Adipocyte (in vitro differentiated cells): ENCODE data around the gene WDR54.

ENCODE experiments used
- DNase-seq: peaks from one replicate; pipeline ENCODE4 v3.0.0-alpha.2; 2015; ENCODE audit warnings: low read depth
- H3K27me3 ChIP-seq: replicated peaks from 2 replicates; pipeline ENCODE4 v1.7.0; 2013; ENCODE audit warnings: mild to moderate bottlenecking, low read length, moderate library complexity; ENCODE audit not compliant: control insufficient read depth, insufficient read depth
- H3K36me3 ChIP-seq: 2 replicates; pipeline ENCODE4 v1.7.0; 2013; ENCODE audit warnings: low read length, mild to moderate bottlenecking, moderate library complexity; ENCODE audit not compliant: control insufficient read depth, insufficient read depth, severe bottlenecking
- H3K4me1 ChIP-seq: 2 replicates; pipeline ENCODE4 v1.7.0; 2013; ENCODE audit warnings: mild to moderate bottlenecking, low read length, moderate library complexity; ENCODE audit not compliant: control insufficient read depth, insufficient read depth
- H3K4me3 ChIP-seq: 2 replicates; pipeline ENCODE4 v1.7.0; 2013; ENCODE audit warnings: mild to moderate bottlenecking, low read length, moderate library complexity
- H3K9ac ChIP-seq: 2 replicates; pipeline ENCODE4 v1.7.0; 2013; ENCODE audit warnings: mild to moderate bottlenecking, low read length, moderate library complexity
- H3K9me3 ChIP-seq: 2 replicates; pipeline ENCODE4 v1.7.0; 2013; ENCODE audit warnings: mild to moderate bottlenecking, low read length, moderate library complexity; ENCODE audit not compliant: control insufficient read depth

WDR54 gene

GRCh38 chr2:74421221-74421870, at the start of gene WDR54, which contains the start of gene C2orf81:
WDR54 (plus strand) TSS chr2:74421730; CDS start chr2:74422154, 424 bp downstream.
C2orf81 (minus strand) TSS chr2:74421619; CDS start chr2:74421560, 59 bp downstream.
- Histone ChIP-seq H3K9me3 (no peaks in the 10 kb centered on the region), H3K36me3 (no peaks in the 10 kb centered on the region), H3K27me3 (no peaks in the 10 kb centered on the region), H3K4me3 (peak within 1 kb of the TSS; percentile 91), H3K9ac (peak within 1 kb of the TSS; percentile 75), H3K4me1 (peaks cover 14% of the 10 kb centered on the region)
- peak; percentile 92 for DNase-seq

DNA sequence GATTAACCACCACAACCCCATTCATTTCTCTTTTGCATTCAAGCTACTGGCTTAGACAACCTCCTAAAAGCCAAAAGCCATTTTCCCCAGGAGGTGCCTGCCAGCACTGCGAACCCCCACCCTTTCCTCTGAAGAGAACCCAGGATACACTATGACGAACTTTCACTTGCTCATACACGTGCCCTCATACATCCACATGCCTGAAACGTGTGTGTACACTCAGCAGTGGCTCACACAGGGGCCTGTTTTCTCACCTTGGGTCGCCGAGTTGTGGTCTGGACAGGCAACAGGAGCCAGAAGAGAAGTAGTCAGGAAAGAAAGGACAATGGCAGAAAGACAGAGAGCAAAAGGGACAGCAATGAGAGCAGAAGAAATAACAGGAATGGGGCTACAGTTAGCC, 48.9 kb upstream of the WDR54 start:
- Histone ChIP-seq H3K27me3 (no peaks in the 10 kb centered on the region), H3K36me3 (peaks cover 61% of the 10 kb centered on the region), H3K9ac (no peak overlapping the region), H3K9me3 (no peaks in the 10 kb centered on the region), H3K4me3 (no peak overlapping the region), H3K4me1 (peaks cover 17% of the 10 kb centered on the region)
- DNase-seq = no peak

- Histone ChIP-seq H3K36me3 (peaks cover 61% of the 10 kb centered on the region), H3K4me3 (no peak overlapping the region), H3K9ac (no peak overlapping the region), H3K27me3 (no peaks in the 10 kb centered on the region), H3K4me1 (peaks cover 17% of the 10 kb centered on the region), H3K9me3 (no peaks in the 10 kb centered on the region)
- no peak for DNase-seq
These were observed 48.3 kb upstream of the WDR54 start for GRCh38 chr2:74373221-74373676.

GRCh38 chr2:74373985-74374384, 47.5 kb upstream of the WDR54 start:
- DNase-seq = no peak
- H3K27me3 ChIP-seq = no peaks in the 10 kb centered on the region
- H3K4me1 ChIP-seq = peaks cover 23% of the 10 kb centered on the region
- H3K9ac ChIP-seq = peak overlapping the region; percentile 8
- peak overlapping the region; percentile 41 for H3K4me3 ChIP-seq
- H3K36me3 ChIP-seq = peaks cover 53% of the 10 kb centered on the region
- no peaks in the 10 kb centered on the region for H3K9me3 ChIP-seq

- Histone ChIP-seq H3K27me3 (no peaks in the 10 kb centered on the region), H3K4me1 (peaks cover 29% of the 10 kb centered on the region), H3K9ac (peak overlapping the region; percentile 8), H3K4me3 (peak overlapping the region; percentile 41), H3K36me3 (peaks cover 47% of the 10 kb centered on the region), H3K9me3 (no peaks in the 10 kb centered on the region)
- no peak for DNase-seq
These were observed 46.9 kb upstream of the WDR54 start for GRCh38 chr2:74374509-74375205.

DNA sequence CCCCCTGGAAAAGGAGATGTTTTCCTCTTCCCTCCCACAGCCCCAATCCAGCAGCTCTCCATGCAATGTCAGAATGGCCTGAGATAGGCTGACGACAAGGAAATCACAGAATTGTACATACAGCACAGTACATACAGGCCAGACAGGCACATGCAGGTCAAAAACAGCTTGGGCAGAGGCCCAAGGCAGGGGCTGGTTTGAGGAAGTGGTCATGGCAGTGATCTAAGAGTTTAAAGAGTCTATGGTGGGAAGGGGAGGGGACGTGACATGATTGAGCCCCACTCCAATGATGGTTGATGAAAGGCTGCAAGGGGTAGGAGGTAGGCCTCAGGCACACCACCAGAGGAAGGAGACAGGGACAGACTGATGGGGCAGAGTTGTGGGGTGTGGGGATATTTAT, 45.7 kb upstream of the WDR54 start:
- peaks cover 35% of the 10 kb centered on the region for H3K36me3 ChIP-seq
- DNase-seq = no peak
- no peaks in the 10 kb centered on the region for H3K9me3 ChIP-seq

DNA sequence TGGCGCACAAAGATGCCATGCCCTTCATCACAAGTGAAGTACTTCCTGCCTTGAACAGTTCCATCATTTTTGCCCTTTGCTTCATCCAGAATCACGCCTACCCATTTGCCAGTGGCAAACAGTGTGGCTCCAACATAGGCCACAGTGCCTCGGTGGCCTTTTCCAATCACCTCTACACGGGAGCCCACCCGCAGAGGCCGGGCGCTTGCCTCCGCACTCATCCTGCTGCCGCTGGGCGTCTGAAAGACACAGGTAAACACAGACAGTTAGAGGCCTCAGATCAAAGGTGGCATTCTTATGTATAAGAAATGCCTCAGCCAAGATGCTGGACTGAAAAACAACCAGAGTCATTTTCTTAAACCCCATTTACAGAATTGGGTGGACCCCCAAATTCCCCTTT, 43.5 kb upstream of the WDR54 start:
- H3K9ac ChIP-seq = no peak overlapping the region
- no peaks in the 10 kb centered on the region for H3K27me3 ChIP-seq
- H3K9me3 ChIP-seq = no peaks in the 10 kb centered on the region
- peaks cover 44% of the 10 kb centered on the region for H3K4me1 ChIP-seq
- DNase-seq = no peak
- peak overlapping the region; percentile 80 for H3K4me3 ChIP-seq
- peaks cover 30% of the 10 kb centered on the region for H3K36me3 ChIP-seq

More for the DNA sequence above, 45.7 kb upstream of the WDR54 start:
- Histone ChIP-seq H3K9ac (no peak overlapping the region), H3K27me3 (no peaks in the 10 kb centered on the region), H3K4me3 (no peak overlapping the region), H3K4me1 (peaks cover 41% of the 10 kb centered on the region)

DNA sequence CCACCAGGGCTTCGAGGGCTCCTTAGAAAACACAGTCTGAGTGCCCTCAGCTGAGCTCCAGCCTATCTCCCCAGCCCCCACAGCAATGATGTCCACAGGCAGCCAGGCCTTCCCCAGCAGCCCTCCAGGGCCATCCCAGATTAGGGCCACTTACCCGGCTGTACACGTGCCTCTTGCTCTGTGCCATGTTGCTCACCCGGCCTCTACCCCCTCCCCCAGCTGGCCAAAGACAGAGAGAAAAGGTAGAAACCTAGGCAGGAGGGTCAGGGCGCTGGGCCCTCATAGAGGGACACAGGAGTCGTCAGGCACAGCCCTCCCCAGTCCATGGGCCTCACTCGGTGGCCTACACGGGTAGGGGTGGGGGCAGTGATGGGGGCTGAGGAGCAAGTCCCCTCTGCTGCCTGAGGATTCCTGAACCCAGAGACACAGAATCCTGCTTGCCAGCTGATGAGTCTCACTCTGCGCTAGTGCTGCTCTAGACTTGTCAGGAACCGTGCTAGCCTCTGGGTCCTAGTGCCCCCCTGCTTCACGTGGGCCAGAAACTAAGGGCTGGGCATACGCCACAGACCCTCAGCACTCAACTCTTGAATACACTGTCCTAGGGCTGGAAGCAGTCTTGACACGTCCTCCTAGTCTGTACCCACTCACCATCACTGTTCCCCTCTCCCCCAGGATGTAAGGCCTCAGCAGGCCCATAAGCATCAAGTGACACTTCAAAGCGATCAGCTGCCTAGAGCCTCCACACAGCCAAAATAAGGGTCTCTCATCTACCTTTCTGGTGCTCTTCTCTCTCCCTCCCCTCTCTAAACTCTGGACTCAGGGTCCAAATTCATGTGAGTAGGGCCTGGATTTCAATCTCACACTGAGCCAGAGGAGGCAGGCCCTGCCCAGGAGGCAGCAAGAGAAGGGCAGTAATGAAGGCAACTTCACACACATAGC, 41.4 kb upstream of the WDR54 start, which contains the start of gene DCTN1:
TSS of gene DCTN1 (minus strand) at position 461 of the 939 bp plus-strand sequence. CDS start at position 187, 274 bp downstream.
- Histone ChIP-seq H3K9me3 (no peaks in the 10 kb centered on the region), H3K4me3 (peak within 1 kb of the TSS; percentile 80), H3K27me3 (no peaks in the 10 kb centered on the region), H3K4me1 (peaks cover 55% of the 10 kb centered on the region), H3K9ac (peak within 1 kb of the TSS; percentile 86), H3K36me3 (peaks cover 30% of the 10 kb centered on the region)
- DNase-seq = peak; percentile 75

- no peak for DNase-seq
- H3K9me3 ChIP-seq = no peaks in the 10 kb centered on the region
- peaks cover 59% of the 10 kb centered on the region for H3K4me1 ChIP-seq
- no peak overlapping the region for H3K4me3 ChIP-seq
- peaks cover 15% of the 10 kb centered on the region for H3K36me3 ChIP-seq
- H3K27me3 ChIP-seq = no peaks in the 10 kb centered on the region
- H3K9ac ChIP-seq = no peak overlapping the region
These were observed 39.8 kb upstream of the WDR54 start for GRCh38 chr2:74381751-74382150.

DNA sequence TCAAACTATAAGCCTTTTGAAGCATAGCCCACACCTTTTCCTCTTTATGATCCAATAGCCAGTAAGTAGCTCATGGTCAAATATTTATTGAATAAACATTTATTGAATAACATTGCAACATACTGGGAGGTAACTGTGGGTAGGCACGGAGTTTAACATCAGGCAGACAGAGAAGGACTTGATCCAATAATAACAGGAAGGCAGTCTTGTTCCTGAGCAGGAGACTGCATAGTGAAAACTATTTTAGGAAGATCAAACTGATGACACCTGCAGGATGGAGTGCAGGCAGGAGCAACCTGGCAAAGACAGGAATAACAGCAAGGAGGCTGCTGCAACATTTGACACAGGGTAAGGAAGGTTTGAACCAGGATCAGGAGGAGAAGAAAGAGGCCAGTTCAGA, 38.3 kb upstream of the WDR54 start:
- peaks cover 74% of the 10 kb centered on the region for H3K4me1 ChIP-seq
- no peaks in the 10 kb centered on the region for H3K36me3 ChIP-seq
- DNase-seq = peak; percentile 73
- H3K9me3 ChIP-seq = no peaks in the 10 kb centered on the region
- H3K9ac ChIP-seq = peak overlapping the region; percentile 60
- peak overlapping the region; percentile 3 for H3K4me3 ChIP-seq
- H3K27me3 ChIP-seq = no peaks in the 10 kb centered on the region
